Heart left ventricle (tissue), 13 donors: ENCODE results near the gene PDIA3.

ENCODE experiments used
- POLR2A ChIP-seq, 2 donors: fragments of 450-650 bp; IDR thresholded peaks; one replicate each; pipeline ENCODE4 v1.6.1; 2017; ENCODE audit warnings: antibody characterized with exemption in 2 of 2, mild to moderate bottlenecking in 2 of 2, moderate library complexity in 2 of 2
- TF ChIP-seq, protein P1 (sequence below), 12 donors: fragments of 200-600 bp; sonication (generic) in 4 of 12; IDR thresholded peaks; one replicate each; pipeline versions ENCODE4 v1.5.0 to v1.8.0; 2018 to 2022; ENCODE audit warnings: antibody characterized with exemption in 12 of 12, mild to moderate bottlenecking in 5 of 12
- donor health status: ischemic (EF 13 %, LVEDD 7.1; RV severe dilation, severe dysfunction).
- donor health status: DM: no; HTN: yes; CAD: no.
- donor health status: DM: no; HTN: no; CAD: no.
- donor health status: ischemic (EF 25% LVEDD 6.9; RV normal size, moderate dysfunction).
- donor health status: ischemic (EF 25% LVEDD 5.7; RV mildly dilated, moderate dysfunction).
- donor health status: ischemic (EF 35%, LVEDD 5.7; RV mildly dilated, moderate dysfunction).
- donor health status: nonischemic (EF 11% LVEDD 7.7; RV severe dilation, severe dysfunction).
- donor health status: DM: yes; HTN: yes; CAD: no.
- donor health status: PGD.
- donor health status: ischemic (EF 29% LVEDD 5.4; RV normal size, mild dysfunction).
- donor health status: nonischemic (EF 23%, LVEDD 6.1; RV moderate dilation, normal function).

DNA sequence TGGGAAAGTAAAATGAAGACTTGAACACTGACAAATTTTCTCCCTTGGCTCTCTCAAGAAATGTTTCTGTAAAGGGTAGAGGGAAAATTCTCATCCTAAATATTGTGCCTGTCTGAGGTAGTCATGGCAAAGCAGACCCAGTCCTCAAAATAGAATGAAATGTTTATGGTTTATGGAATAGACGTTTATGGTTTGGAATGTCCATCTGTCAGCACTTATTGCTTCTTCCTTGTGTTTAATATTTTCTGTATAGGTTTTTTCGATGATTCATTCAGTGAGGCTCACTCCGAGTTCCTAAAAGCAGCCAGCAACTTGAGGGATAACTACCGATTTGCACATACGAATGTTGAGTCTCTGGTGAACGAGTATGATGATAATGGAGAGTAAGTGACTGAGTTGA, 16.6 kb downstream of the PDIA3 start:
- TF ChIP-seq, protein P1, sequence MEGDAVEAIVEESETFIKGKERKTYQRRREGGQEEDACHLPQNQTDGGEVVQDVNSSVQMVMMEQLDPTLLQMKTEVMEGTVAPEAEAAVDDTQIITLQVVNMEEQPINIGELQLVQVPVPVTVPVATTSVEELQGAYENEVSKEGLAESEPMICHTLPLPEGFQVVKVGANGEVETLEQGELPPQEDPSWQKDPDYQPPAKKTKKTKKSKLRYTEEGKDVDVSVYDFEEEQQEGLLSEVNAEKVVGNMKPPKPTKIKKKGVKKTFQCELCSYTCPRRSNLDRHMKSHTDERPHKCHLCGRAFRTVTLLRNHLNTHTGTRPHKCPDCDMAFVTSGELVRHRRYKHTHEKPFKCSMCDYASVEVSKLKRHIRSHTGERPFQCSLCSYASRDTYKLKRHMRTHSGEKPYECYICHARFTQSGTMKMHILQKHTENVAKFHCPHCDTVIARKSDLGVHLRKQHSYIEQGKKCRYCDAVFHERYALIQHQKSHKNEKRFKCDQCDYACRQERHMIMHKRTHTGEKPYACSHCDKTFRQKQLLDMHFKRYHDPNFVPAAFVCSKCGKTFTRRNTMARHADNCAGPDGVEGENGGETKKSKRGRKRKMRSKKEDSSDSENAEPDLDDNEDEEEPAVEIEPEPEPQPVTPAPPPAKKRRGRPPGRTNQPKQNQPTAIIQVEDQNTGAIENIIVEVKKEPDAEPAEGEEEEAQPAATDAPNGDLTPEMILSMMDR (IDR thresholded peaks at IDR 0.05) = no peak
- TF ChIP-seq POLR2A (IDR thresholded peaks at IDR 0.05) = no peak
